HEK293T (cell line): ENCODE results near the gene RESP18.
A peak's percentile ranks its signal among the peaks of the same experiment; 100 is the strongest.

ENCODE experiments used
- CTCF ChIA-PET: fragments of 350-600 bp; formaldehyde crosslinking; extraction: SDS; loops from one replicate; lab custom pipeline; 2021; ENCODE audit warnings: antibody characterized with exemption, inconsistent platforms; lab: Yijun Ruan, JAX
- POLR2A ChIA-PET: fragments of 350-600 bp; formaldehyde crosslinking; extraction: SDS; loops from one replicate; lab custom pipeline; 2020; ENCODE audit warnings: antibody characterized with exemption, inconsistent platforms; lab: Yijun Ruan, JAX
- DNase-seq: peaks from one replicate; pipeline ENCODE4 v3.0.0; 2012; ENCODE audit warnings: mixed read lengths; ENCODE audit errors: extremely low spot score
- ARNT ChIP-seq: fragments of 450-650 bp; IDR thresholded peaks from 2 replicates; pipeline ENCODE4 v1.6.1; 2017; ENCODE audit warnings: mild to moderate bottlenecking
- BHLHE40 ChIP-seq: fragments of 450-650 bp; IDR thresholded peaks from 2 replicates; pipeline ENCODE4 v1.6.1; 2016; ENCODE audit warnings: mild to moderate bottlenecking, moderate library complexity, borderline replicate concordance
- CTBP1 ChIP-seq: fragments of 450-650 bp; IDR thresholded peaks from 2 replicates; pipeline ENCODE4 v1.6.1; 2016; ENCODE audit warnings: borderline replicate concordance
- ELF4 ChIP-seq: fragments of 450-650 bp; IDR thresholded peaks from 2 replicates; pipeline ENCODE4 v1.6.1; 2017; ENCODE audit warnings: antibody characterized with exemption
- FOXA1 ChIP-seq: fragments of 450-650 bp; IDR thresholded peaks from 2 replicates; pipeline ENCODE4 v1.6.1; 2016; ENCODE audit warnings: mild to moderate bottlenecking
- FOXK2 ChIP-seq: fragments of 450-650 bp; IDR thresholded peaks from 2 replicates; pipeline ENCODE4 v1.6.1; 2016; ENCODE audit warnings: mild to moderate bottlenecking
- FOXM1 ChIP-seq: fragments of 450-650 bp; IDR thresholded peaks from 2 replicates; pipeline ENCODE4 v1.6.1; 2017; ENCODE audit warnings: mild to moderate bottlenecking, borderline replicate concordance
- HDGF ChIP-seq: fragments of 450-650 bp; IDR thresholded peaks from 2 replicates; pipeline ENCODE4 v1.6.1; 2017; ENCODE audit warnings: antibody characterized with exemption, borderline replicate concordance
- L3MBTL2 ChIP-seq: fragments of 450-650 bp; conservative IDR thresholded peaks from 2 replicates; pipeline ENCODE4 v1.6.1; 2016; ENCODE audit warnings: mild to moderate bottlenecking
- LEF1 ChIP-seq: fragments of 450-650 bp; IDR thresholded peaks from 2 replicates; pipeline ENCODE4 v1.6.1; 2017; ENCODE audit warnings: mild to moderate bottlenecking, borderline replicate concordance
- NFRKB ChIP-seq: fragments of 450-650 bp; IDR thresholded peaks from 2 replicates; pipeline ENCODE4 v1.6.1; 2016; ENCODE audit warnings: mild to moderate bottlenecking, moderate library complexity
- SP1 ChIP-seq: fragments of 450-650 bp; IDR thresholded peaks from 2 replicates; pipeline ENCODE4 v1.6.1; 2017
- SUZ12 ChIP-seq: fragments of 450-650 bp; IDR thresholded peaks from 2 replicates; pipeline ENCODE4 v1.6.1; 2016; ENCODE audit warnings: mild to moderate bottlenecking
- TARDBP ChIP-seq: fragments of 450-650 bp; IDR thresholded peaks from 2 replicates; pipeline ENCODE4 v1.6.1; 2016
- ZNF384 ChIP-seq: fragments of 450-650 bp; IDR thresholded peaks from 2 replicates; pipeline ENCODE4 v1.6.1; 2016
- TF ChIP-seq, protein P1 (sequence below): fragments of 450-650 bp; IDR thresholded peaks from 2 replicates; pipeline ENCODE4 v1.6.1; 2016

Gene RESP18

DNA sequence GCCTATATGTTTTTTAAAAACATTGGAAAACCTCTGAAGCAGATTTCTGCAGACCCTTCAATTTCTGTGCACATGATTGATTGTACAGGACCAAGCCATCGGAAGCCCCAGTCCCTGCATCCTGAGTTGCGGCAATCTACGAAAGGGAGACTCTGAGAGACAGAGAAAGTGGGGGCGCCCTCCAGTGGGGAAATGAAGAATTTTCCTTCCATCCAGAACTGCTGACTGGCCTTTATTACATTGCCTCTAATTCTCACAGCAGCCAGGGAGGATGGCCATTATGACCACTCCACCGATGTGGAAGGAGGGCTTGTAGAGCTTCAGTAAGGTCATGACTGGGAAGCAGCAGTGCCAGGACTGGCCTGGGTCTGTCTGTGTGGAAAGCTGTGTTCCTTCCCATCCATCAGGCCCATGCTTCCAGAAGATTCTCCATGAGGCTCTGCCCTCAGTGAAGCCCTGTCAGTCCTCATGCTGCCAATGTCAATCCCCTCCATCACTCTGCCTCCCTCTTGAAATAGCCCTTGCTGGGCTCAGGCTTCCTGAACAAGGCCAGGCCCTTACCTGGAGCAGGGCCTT lies 20.0 kb upstream of the RESP18 start:
- peak; percentile 79 for DNase-seq
- TF ChIP-seq ZNF384 (no peak), FOXM1 (no peak), SUZ12 (no peak), BHLHE40 (no peak), FOXK2 (no peak), ELF4 (no peak)
- TF ChIP-seq, protein P1, sequence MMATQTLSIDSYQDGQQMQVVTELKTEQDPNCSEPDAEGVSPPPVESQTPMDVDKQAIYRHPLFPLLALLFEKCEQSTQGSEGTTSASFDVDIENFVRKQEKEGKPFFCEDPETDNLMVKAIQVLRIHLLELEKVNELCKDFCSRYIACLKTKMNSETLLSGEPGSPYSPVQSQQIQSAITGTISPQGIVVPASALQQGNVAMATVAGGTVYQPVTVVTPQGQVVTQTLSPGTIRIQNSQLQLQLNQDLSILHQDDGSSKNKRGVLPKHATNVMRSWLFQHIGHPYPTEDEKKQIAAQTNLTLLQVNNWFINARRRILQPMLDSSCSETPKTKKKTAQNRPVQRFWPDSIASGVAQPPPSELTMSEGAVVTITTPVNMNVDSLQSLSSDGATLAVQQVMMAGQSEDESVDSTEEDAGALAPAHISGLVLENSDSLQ = no peak
- ChIA-PET CTCF (interaction anchor here (1.3 kb wide), 1 partner anchor 58 kb away, joined by 3 read pairs; no protein-coding TSS in a partner anchor), POLR2A (no interaction called here)

- ChIA-PET POLR2A (no interaction called here), CTCF (no interaction called here)
- TF ChIP-seq L3MBTL2 (no peak), FOXM1 (no peak), CTBP1 (no peak), HDGF (no peak), ARNT (no peak), SUZ12 (no peak)
- DNase-seq = no peak
These were observed 18.2 kb upstream of the RESP18 start for GRCh38 chr2:219350710-219351221.

GRCh38 chr2:219350215-219350614 lies 17.7 kb upstream of the RESP18 start:
- no peak for DNase-seq
- CTCF ChIA-PET = no interaction called here
- POLR2A ChIA-PET = no interaction called here
- TF ChIP-seq SUZ12 = no peak
- no peak for TF ChIP-seq NFRKB
- TF ChIP-seq SP1 = no peak
- no peak for TF ChIP-seq ELF4
- TF ChIP-seq FOXK2 = no peak
- TF ChIP-seq, protein P1 = no peak
- no peak for TF ChIP-seq L3MBTL2
- TF ChIP-seq TARDBP = no peak
- TF ChIP-seq HDGF = no peak
- TF ChIP-seq ARNT = no peak
- no peak for TF ChIP-seq FOXA1
- TF ChIP-seq LEF1 = no peak
- no peak for TF ChIP-seq CTBP1
- no peak for TF ChIP-seq BHLHE40
- TF ChIP-seq ZNF384 = no peak
- TF ChIP-seq FOXM1 = no peak

GRCh38 chr2:219344751-219345430 lies 12.3 kb upstream of the RESP18 start:
- ChIA-PET CTCF (interaction anchor here (0.5 to 0.8 kb wide), 7 partner anchors 33 to 447 kb away, joined by 3 to 6 read pairs (median 3); no protein-coding TSS in a partner anchor), POLR2A (no interaction called here)
- DNase-seq = no peak
- TF ChIP-seq BHLHE40 (no peak), FOXK2 (no peak), L3MBTL2 (no peak), HDGF (no peak), FOXA1 (no peak), ARNT (no peak), SP1 (no peak)

DNA sequence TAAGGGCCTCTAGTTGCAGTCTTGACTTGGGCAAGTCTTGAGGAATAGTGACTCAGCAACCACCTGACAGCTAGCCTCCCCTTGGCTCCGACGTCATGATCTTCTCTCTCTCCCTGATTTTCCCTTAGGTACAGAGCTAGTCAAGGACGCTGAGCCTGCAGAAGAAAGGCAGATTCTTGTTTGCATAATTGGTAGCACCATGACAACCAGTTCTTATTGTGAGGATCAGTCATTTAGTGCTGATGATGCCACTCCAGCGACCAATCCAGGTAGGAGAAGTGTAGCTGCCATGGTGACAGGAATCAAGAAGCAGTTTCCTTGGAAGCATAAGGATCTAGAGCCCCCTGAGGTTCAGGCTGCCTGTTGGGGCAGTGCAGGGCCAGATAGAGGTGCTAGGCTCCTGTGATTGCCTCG lies 2.8 kb upstream of the RESP18 start:
- POLR2A ChIA-PET = no interaction called here
- CTCF ChIA-PET = no interaction called here
- no peak for TF ChIP-seq CTBP1
- TF ChIP-seq FOXA1 = no peak
- DNase-seq = no peak

- no peak for TF ChIP-seq CTBP1
- TF ChIP-seq FOXM1 = no peak
- TF ChIP-seq, protein P1 = no peak
- TF ChIP-seq FOXA1 = no peak
- no peak for TF ChIP-seq ELF4
- TF ChIP-seq SP1 = no peak
- TF ChIP-seq NFRKB = no peak
- TF ChIP-seq HDGF = no peak
- TF ChIP-seq FOXK2 = no peak
- DNase-seq = no peak
- ChIA-PET CTCF (interaction anchor here (1.0 kb wide), 1 partner anchor 39 kb away, joined by 3 read pairs; no protein-coding TSS in a partner anchor), POLR2A (no interaction called here)
These were observed 1.5 kb upstream of the RESP18 start for GRCh38 chr2:219334076-219334475.
